MCF 10A (cell line): ENCODE results near the gene CSNK1E. TPM values are rescaled to one million over a fixed set of nuclear protein-coding genes. Genes with fewer than 3 reads are reported as not detected.

Experiments used
- BruUV-seq: library from RNA; stranded (reverse); fragments of 400-500 nt; replicated peaks from 2 replicates; lab custom pipeline; 2021; lab: Mats Ljungman, UMichigan
- CTCF ChIA-PET: fragments of 300-600 bp; sonication (Branson Sonifier 250); formaldehyde crosslinking; extraction: SDS; loops from one replicate; lab custom pipeline; 2021; ENCODE audit warnings: antibody characterized with exemption, inconsistent platforms; lab: Yijun Ruan, JAX
- POLR2A ChIA-PET: fragments of 300-600, 350-650 bp; sonication (Branson Sonifier 250); formaldehyde crosslinking; extraction: SDS; loops from one replicate; lab custom pipeline; 2020; ENCODE audit warnings: antibody characterized with exemption, inconsistent platforms; lab: Yijun Ruan, JAX
- DNase-seq: peaks from one replicate; pipeline ENCODE4 v3.0.0-alpha.2; 2018; ENCODE audit not compliant: unreplicated experiment
- H3K27ac Mint-ChIP-seq: one replicate; pipeline ENCODE4 v1.8.0; 2022; ENCODE audit warnings: mild to moderate bottlenecking, low read depth, mixed read lengths; ENCODE audit not compliant: unreplicated experiment
- H3K27me3 Mint-ChIP-seq: one replicate; pipeline ENCODE4 v1.8.0; 2022; ENCODE audit warnings: mixed read lengths; ENCODE audit not compliant: insufficient read depth, unreplicated experiment
- H3K36me3 Mint-ChIP-seq: one replicate; pipeline ENCODE4 v1.8.0; 2022; ENCODE audit warnings: mild to moderate bottlenecking, moderate library complexity, mixed read lengths; ENCODE audit not compliant: insufficient read depth, unreplicated experiment
- H3K4me1 Mint-ChIP-seq: one replicate; pipeline ENCODE4 v1.8.0; 2022; ENCODE audit warnings: mixed read lengths; ENCODE audit not compliant: insufficient read depth, unreplicated experiment
- H3K4me3 Mint-ChIP-seq: one replicate; pipeline ENCODE4 v1.8.0; 2022; ENCODE audit warnings: mild to moderate bottlenecking, moderate library complexity, mixed read lengths; ENCODE audit not compliant: unreplicated experiment
- H3K9me3 Mint-ChIP-seq: one replicate; pipeline ENCODE4 v1.8.0; 2022; ENCODE audit warnings: mixed read lengths; ENCODE audit not compliant: unreplicated experiment
- CTCF ChIP-seq: fragments of 200-600 bp; IDR thresholded peaks from one replicate; pipeline ENCODE4 v1.8.0; 2022; ENCODE audit warnings: antibody characterized with exemption, mild to moderate bottlenecking; ENCODE audit not compliant: unreplicated experiment
- intact Hi-C: fragments of 100-400 bp; cut with micrococcal nuclease; formaldehyde crosslinking; loops from 2 replicates; pipeline ENCODE4 v1.14.1; 2022
- total RNA-seq: library from RNA; stranded (reverse); gene quantifications from 2 replicates; pipeline ENCODE4 v1.2.3, GENCODE V29; 2022

Gene CSNK1E
- total RNA-seq, 1 experiment from 2014 or later, result 425 TPM

DNA sequence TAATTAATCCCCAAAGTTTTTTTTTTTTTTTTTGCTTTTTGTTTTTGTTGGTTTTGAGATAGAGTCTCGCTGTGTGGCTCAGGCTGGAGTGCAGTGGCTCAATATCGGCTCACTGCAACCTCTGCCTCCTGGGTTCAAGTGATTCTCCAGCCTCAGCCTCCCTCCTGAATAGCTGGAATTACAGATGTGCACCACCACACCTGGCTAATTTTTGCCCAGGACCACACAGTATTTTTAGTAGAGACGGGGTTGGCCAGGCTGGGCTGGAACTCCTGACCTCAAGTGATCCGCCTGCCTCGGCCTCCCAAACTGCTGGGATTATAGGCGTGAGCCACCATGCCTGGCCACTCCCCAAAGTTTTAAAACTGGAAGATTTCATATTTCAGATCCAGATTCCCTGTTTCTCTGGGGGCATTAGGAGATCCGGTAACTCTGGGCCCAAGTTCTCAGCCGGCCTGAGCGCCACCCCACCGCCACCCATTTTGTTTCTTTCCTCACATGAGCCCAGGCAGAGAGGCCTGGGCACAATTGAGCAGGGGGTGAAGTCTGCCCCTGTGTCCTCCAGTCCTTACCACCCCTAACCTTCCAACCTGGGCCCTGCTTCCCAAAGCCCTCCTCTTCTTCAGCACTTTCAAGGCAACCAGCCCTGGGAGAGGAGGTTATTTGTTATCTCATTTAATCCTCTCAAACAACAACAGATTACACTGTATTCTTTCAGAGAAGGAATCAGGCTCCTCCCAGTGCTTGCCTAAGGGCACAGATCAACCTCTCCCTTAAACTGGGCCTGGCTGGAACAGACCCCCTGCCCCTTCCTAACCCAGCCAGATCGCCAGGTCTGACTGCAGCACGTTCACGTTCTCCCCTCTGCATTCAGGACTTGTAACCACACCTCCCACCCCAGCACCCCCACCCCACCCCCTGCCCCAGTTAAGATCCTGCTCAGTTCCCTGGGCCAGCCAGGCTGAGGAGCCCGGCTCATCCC is 1.9 kb upstream of the CSNK1E start:
- Mint-ChIP-seq H3K27ac (peak overlapping the region; percentile 93), H3K4me3 (peak overlapping the region; percentile 93), H3K36me3 (peaks cover 14% of the 10 kb centered on the region), H3K9me3 (no peaks in the 10 kb centered on the region), H3K4me1 (peaks cover 22% of the 10 kb centered on the region), H3K27me3 (no peaks in the 10 kb centered on the region)
- intact Hi-C loops, result loop anchor here (1.0 to 5.0 kb wide), 2 partner anchors 29 to 77 kb away; no protein-coding TSS in a partner anchor
- TF ChIP-seq CTCF, result no peak
- ChIA-PET POLR2A (interaction anchor here (0.7 to 10.0 kb wide), 17 partner anchors 8 to 262 kb away, joined by 3 to 146 read pairs (median 7); partner anchors contain the start of genes PICK1, PLA2G6 and TMEM184B), CTCF (interaction anchor here (0.6 to 1.6 kb wide), 3 partner anchors 21 to 213 kb away, joined by 3 read pairs; no protein-coding TSS in a partner anchor)
- TSS peak; percentile 33 for BruUV-seq
- DNase-seq, result no peak

DNA sequence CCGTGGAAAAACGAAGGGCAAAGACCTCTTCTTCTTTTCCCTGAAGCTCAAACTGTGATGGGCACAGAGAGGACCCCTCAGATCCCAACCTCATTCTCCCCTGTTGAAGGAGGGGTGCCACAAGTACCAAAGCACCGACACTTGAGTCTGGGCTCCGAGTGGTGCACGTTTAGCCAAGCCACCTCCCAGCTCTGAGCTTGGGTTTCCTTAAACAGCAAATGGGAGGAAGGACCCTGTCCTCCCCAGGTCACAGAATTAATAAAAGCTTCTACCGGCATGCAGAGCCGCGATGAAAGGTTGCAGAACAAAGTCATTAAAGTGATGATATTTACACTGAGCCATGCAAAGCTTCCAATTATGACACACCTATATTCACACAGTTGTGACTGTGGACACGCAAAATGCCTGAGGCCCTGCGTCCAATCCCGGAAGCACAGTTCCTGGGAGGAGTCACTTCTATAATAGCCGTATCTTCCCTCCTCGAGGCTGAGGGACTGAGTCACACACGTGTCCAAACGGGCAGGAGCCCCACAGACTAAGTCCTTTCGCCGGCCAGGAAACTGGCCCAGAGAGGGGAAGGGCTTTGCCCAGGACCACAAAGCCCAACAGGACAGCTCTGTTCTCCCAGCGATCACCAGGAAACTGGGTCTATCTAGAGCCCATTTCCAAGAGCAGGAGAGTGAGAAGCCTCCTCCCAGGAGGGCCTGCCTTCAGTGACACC is 922 bp upstream of the CSNK1E start:
- intact Hi-C loops, result loop anchor here (1.0 to 5.0 kb wide), 2 partner anchors 30 to 76 kb away; no protein-coding TSS in a partner anchor
- Mint-ChIP-seq H3K27ac (peak overlapping the region; percentile 93), H3K27me3 (no peaks in the 10 kb centered on the region), H3K36me3 (peaks cover 22% of the 10 kb centered on the region), H3K4me3 (peak overlapping the region; percentile 93), H3K9me3 (no peaks in the 10 kb centered on the region), H3K4me1 (peaks cover 31% of the 10 kb centered on the region)
- no TSS peak for BruUV-seq
- CTCF ChIA-PET, result interaction anchor here (0.6 to 0.8 kb wide), 4 partner anchors 9 to 212 kb away, joined by 3 to 5 read pairs (median 4); no protein-coding TSS in a partner anchor
- peak; percentile 97 for DNase-seq
- POLR2A ChIA-PET, result interaction anchor here (0.6 to 10.0 kb wide), 27 partner anchors 8 to 261 kb away, joined by 3 to 146 read pairs (median 5); partner anchors contain the start of genes PICK1, PLA2G6 and TMEM184B
- no peak for TF ChIP-seq CTCF

- no peaks in the 10 kb centered on the region for H3K27me3 Mint-ChIP-seq
- peak; percentile 50 for DNase-seq
- TF ChIP-seq CTCF, result no peak
- peak overlapping the region; percentile 93 for H3K4me3 Mint-ChIP-seq
- H3K9me3 Mint-ChIP-seq, result no peaks in the 10 kb centered on the region
- TSS peak; percentile 17 for BruUV-seq
- peaks cover 46% of the 10 kb centered on the region for H3K4me1 Mint-ChIP-seq
- ChIA-PET POLR2A (interaction anchor here (0.7 to 10.0 kb wide), 12 partner anchors 11 to 389 kb away, joined by 3 to 146 read pairs (median 5); partner anchors contain the start of genes GTPBP1, MAFF, PLA2G6 and TMEM184B), CTCF (no interaction called here)
- intact Hi-C loops, result loop anchor here (5.0 kb wide), 1 partner anchor 74 kb away; no protein-coding TSS in a partner anchor
- H3K27ac Mint-ChIP-seq, result peak overlapping the region; percentile 93
- H3K36me3 Mint-ChIP-seq, result peaks cover 31% of the 10 kb centered on the region
Measured at GRCh38 chr22:38316364-38317121, 690 bp downstream of the CSNK1E start.
